GM12878 (cell line): Measurements from ENCODE around the gene RAB3A. TPM values are rescaled to one million over a fixed set of nuclear protein-coding genes. Genes with fewer than 3 reads are reported as not detected.
A peak's percentile ranks its signal among the peaks of the same experiment; 100 is the strongest.

Experiments used
- BACH1 ChIP-seq: fragments of 450-650 bp; IDR thresholded peaks from 2 replicates; pipeline ENCODE4 v1.6.1; 2017; ENCODE audit warnings: mild to moderate bottlenecking, borderline replicate concordance
- CBX3 ChIP-seq: fragments of 200-600 bp; sonication (generic); IDR thresholded peaks from 2 replicates; pipeline ENCODE4 v1.6.1; 2016; ENCODE audit warnings: low read depth, borderline replicate concordance
- CHD2 ChIP-seq: IDR thresholded peaks from 2 replicates; pipeline ENCODE4 v1.6.1; 2011; ENCODE audit warnings: low read depth, low read length, improper control_type of control experiment, borderline replicate concordance
- ETV6 ChIP-seq, 2 experiments: fragments of 450-650 bp in 1 of 2; IDR thresholded peaks in 1 of 2; conservative IDR thresholded peaks in 1 of 2; 2 replicates each; pipeline ENCODE4 v1.6.1; 2014; ENCODE audit warnings: antibody characterized with exemption in 1 of 2, borderline replicate concordance in 1 of 2, low read depth in 1 of 2, mild to moderate bottlenecking in 1 of 2, moderate library complexity in 1 of 2
- HCFC1 ChIP-seq: fragments of 150-350 bp; IDR thresholded peaks from 2 replicates; pipeline ENCODE4 v1.6.1; 2014; ENCODE audit warnings: low read length
- HDAC6 ChIP-seq: fragments of 200-600 bp; sonication (generic); IDR thresholded peaks from one replicate; pipeline ENCODE4 v1.8.0; 2017; ENCODE audit warnings: antibody characterized with exemption; ENCODE audit not compliant: unreplicated experiment
- IKZF1 ChIP-seq: fragments of 450-650 bp; conservative IDR thresholded peaks from 2 replicates; pipeline ENCODE4 v1.6.1; 2017; ENCODE audit warnings: antibody characterized with exemption, mild to moderate bottlenecking
- IRF5 ChIP-seq: fragments of 450-650 bp; IDR thresholded peaks from 2 replicates; pipeline ENCODE4 v1.6.1; 2017; ENCODE audit warnings: borderline replicate concordance
- MTA2 ChIP-seq: fragments of 450-650 bp; IDR thresholded peaks from 2 replicates; pipeline ENCODE4 v1.6.1; 2016; ENCODE audit warnings: low read depth, mild to moderate bottlenecking, moderate library complexity
- NFYA ChIP-seq: IDR thresholded peaks from 2 replicates; pipeline ENCODE4 v1.6.1; 2011; ENCODE audit warnings: low read depth, mild to moderate bottlenecking, low read length, improper control_type of control experiment, borderline replicate concordance
- PAX5 ChIP-seq: IDR thresholded peaks from 2 replicates; pipeline ENCODE4 v1.6.1; 2011; ENCODE audit warnings: low read depth, low read length, borderline replicate concordance
- PAX8 ChIP-seq: fragments of 450-650 bp; IDR thresholded peaks from 2 replicates; pipeline ENCODE4 v1.6.1; 2017; ENCODE audit warnings: mild to moderate bottlenecking, moderate library complexity
- RELA ChIP-seq: fragments of 450-650 bp; IDR thresholded peaks from 2 replicates; pipeline ENCODE4 v1.8.0; 2014; ENCODE audit warnings: borderline replicate concordance; ENCODE audit not compliant: partially characterized antibody
- RFX5 ChIP-seq: IDR thresholded peaks from 2 replicates; pipeline ENCODE4 v1.6.1; 2011; ENCODE audit warnings: low read depth, low read length, improper control_type of control experiment
- SMC3 ChIP-seq: IDR thresholded peaks from 2 replicates; pipeline ENCODE4 v1.6.1; 2011; ENCODE audit warnings: low read length, improper control_type of control experiment, borderline replicate concordance
- YY1 ChIP-seq: IDR thresholded peaks from 2 replicates; pipeline ENCODE4 v1.6.1; 2011; ENCODE audit warnings: low read depth, mild to moderate bottlenecking, low read length
- ZBTB4 ChIP-seq: fragments of 450-650 bp; formaldehyde crosslinking; IDR thresholded peaks from 2 replicates; pipeline ENCODE4 v1.4.0; 2022; ENCODE audit warnings: mild to moderate bottlenecking, moderate library complexity
- ZNF207 ChIP-seq: fragments of 450-650 bp; IDR thresholded peaks from 2 replicates; pipeline ENCODE4 v1.6.1; 2014; ENCODE audit warnings: antibody characterized with exemption, mild to moderate bottlenecking, borderline replicate concordance
- ZNF24 ChIP-seq: fragments of 450-650 bp; IDR thresholded peaks from 2 replicates; pipeline ENCODE4 v1.6.1; 2017; ENCODE audit warnings: antibody characterized with exemption, mild to moderate bottlenecking
- ZNF592 ChIP-seq: fragments of 450-650 bp; IDR thresholded peaks from 2 replicates; pipeline ENCODE4 v1.6.1; 2017; ENCODE audit warnings: mild to moderate bottlenecking, moderate library complexity
- ZNF622 ChIP-seq: fragments of 450-650 bp; IDR thresholded peaks from 2 replicates; pipeline ENCODE4 v1.6.1; 2017; ENCODE audit warnings: mild to moderate bottlenecking, inconsistent platforms
- polyA plus RNA-seq, 11 experiments: library from polyadenylated mRNA; depleted of rRNA in 4 of 11; unstranded in 6 of 11; stranded (reverse) in 5 of 11; fragments of >200 nt; fragmentation: Nextera tagmentation in 4 of 11; fragmentation: Illumina TruSeq in 1 of 11; extraction: Ambion mirVana in 4 of 11; extraction: Trizol in 1 of 11; gene quantifications; 1 replicate in 1 of 11; 2 replicates in 10 of 11; pipeline versions ENCODE4 v1.2.1 to v1.2.3, GENCODE V29; 2011 to 2016; ENCODE audit warnings: inconsistent platforms in 2 of 11, missing spikeins in 2 of 11, low read depth in 1 of 11
- total RNA-seq, 4 experiments: library from RNA; depleted of rRNA in 3 of 4; stranded (reverse); fragments of >200 nt in 3 of 4; fragmentation: Illumina TruSeq in 1 of 4; extraction: Trizol in 1 of 4; gene quantifications; 2 replicates each; pipeline versions ENCODE4 v1.2.1 to v1.2.3, GENCODE V29; 2013 to 2021

The RAB3A gene
- total and polyA plus RNA-seq, 10 of the 15 experiments (the other 5 are each of a cell fraction or from before 2014, with no cell fraction given): 0.07 to 3.5 (median 1.2) TPM; not detected in 1

GRCh38 chr19:18170714-18171255 lies 33.1 kb downstream of the RAB3A start (continued):
- no peak for TF ChIP-seq ZNF622
- TF ChIP-seq YY1: 0 out of 2 replicates have a peak, but pooled peaks have one; percentile 6
- no peak for TF ChIP-seq HCFC1
- no peak for TF ChIP-seq PAX8
- TF ChIP-seq PAX5: no peak
- TF ChIP-seq ZNF592: peak; percentile 77; the same call in 1 of the 2 replicates
- no peak for TF ChIP-seq HDAC6
- TF ChIP-seq ZNF207: no peak
- no peak for TF ChIP-seq ZNF24
- no peak for TF ChIP-seq CBX3
- no peak for TF ChIP-seq ETV6 (conservative IDR thresholded peaks at IDR 0.05 in 1 of 2, IDR thresholded peaks at IDR 0.05 in 1 of 2; ENCODE audit: borderline replicate concordance in 1 of 2, low read depth in 1 of 2)
- TF ChIP-seq CHD2: 0 out of 2 replicates have a peak, but pooled peaks have one; percentile 38
- TF ChIP-seq MTA2: 0 out of 2 replicates have a peak, but pooled peaks have one; percentile 47
- no peak for TF ChIP-seq BACH1
- TF ChIP-seq RELA: peak; percentile 47
- TF ChIP-seq IRF5: no peak
- TF ChIP-seq NFYA: no peak
- peak; percentile 91 for TF ChIP-seq IKZF1
- no peak for TF ChIP-seq ZBTB4 (CRISPR knock-in tag)
- TF ChIP-seq RFX5: no peak
- TF ChIP-seq SMC3: no peak; the same call in 1 of the 2 replicates
